HEK293T (cell line): ENCODE results near the gene SNTB2.
A peak's percentile ranks its signal among the peaks of the same experiment; 100 is the strongest.
"Not testable (repeated sequence)": the region's sequence is repeated elsewhere in the genome, so short reads cannot be mapped to it uniquely, and the experiment has no call there.

Experiments used
- ARNT ChIP-seq: fragments of 450-650 bp; IDR thresholded peaks from 2 replicates; pipeline ENCODE4 v1.6.1; 2017; ENCODE audit warnings: mild to moderate bottlenecking
- BHLHE40 ChIP-seq: fragments of 450-650 bp; IDR thresholded peaks from 2 replicates; pipeline ENCODE4 v1.6.1; 2016; ENCODE audit warnings: mild to moderate bottlenecking, moderate library complexity, borderline replicate concordance
- FOXM1 ChIP-seq: fragments of 450-650 bp; IDR thresholded peaks from 2 replicates; pipeline ENCODE4 v1.6.1; 2017; ENCODE audit warnings: mild to moderate bottlenecking, borderline replicate concordance
- HDGF ChIP-seq: fragments of 450-650 bp; IDR thresholded peaks from 2 replicates; pipeline ENCODE4 v1.6.1; 2017; ENCODE audit warnings: antibody characterized with exemption, borderline replicate concordance
- PKNOX1 ChIP-seq: fragments of 450-650 bp; IDR thresholded peaks from 2 replicates; pipeline ENCODE4 v1.6.1; 2016
- SP1 ChIP-seq: fragments of 450-650 bp; IDR thresholded peaks from 2 replicates; pipeline ENCODE4 v1.6.1; 2017
- TARDBP ChIP-seq: fragments of 450-650 bp; IDR thresholded peaks from 2 replicates; pipeline ENCODE4 v1.6.1; 2016
- ZNF384 ChIP-seq: fragments of 450-650 bp; IDR thresholded peaks from 2 replicates; pipeline ENCODE4 v1.6.1; 2016

GRCh38 chr16:69259428-69259764 is 72.4 kb downstream of the SNTB2 start:
- TF ChIP-seq HDGF, PKNOX1, BHLHE40, ARNT, TARDBP, SP1, FOXM1: not testable (repeated sequence)
- peak; percentile 84 for TF ChIP-seq ZNF384
